Activated CD4-positive, alpha-beta T cell treated with anti-CD3 and anti-CD28 coated beads for 4 hours (primary cell): ENCODE results near the gene P2RY6.
"Not testable (repeated sequence)": the region's sequence is repeated elsewhere in the genome, so short reads cannot be mapped to it uniquely, and the experiment has no call there.

ENCODE experiments used
- DNase-seq, 2 donors: peaks; one replicate each; pipeline ENCODE4 v3.0.0-alpha.2; 2020

P2RY6 gene, protein sequence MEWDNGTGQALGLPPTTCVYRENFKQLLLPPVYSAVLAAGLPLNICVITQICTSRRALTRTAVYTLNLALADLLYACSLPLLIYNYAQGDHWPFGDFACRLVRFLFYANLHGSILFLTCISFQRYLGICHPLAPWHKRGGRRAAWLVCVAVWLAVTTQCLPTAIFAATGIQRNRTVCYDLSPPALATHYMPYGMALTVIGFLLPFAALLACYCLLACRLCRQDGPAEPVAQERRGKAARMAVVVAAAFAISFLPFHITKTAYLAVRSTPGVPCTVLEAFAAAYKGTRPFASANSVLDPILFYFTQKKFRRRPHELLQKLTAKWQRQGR

GRCh38 chr11:73271936-73272679 lies at the start of gene P2RY6:
P2RY6 (plus strand) TSS chr11:73272338; CDS start chr11:73296519, 24,181 bp downstream.
- DNase-seq: no peak

GRCh38 chr11:73223998-73224730 lies 48.0 kb upstream of the P2RY6 start:
- no peak for DNase-seq

DNA sequence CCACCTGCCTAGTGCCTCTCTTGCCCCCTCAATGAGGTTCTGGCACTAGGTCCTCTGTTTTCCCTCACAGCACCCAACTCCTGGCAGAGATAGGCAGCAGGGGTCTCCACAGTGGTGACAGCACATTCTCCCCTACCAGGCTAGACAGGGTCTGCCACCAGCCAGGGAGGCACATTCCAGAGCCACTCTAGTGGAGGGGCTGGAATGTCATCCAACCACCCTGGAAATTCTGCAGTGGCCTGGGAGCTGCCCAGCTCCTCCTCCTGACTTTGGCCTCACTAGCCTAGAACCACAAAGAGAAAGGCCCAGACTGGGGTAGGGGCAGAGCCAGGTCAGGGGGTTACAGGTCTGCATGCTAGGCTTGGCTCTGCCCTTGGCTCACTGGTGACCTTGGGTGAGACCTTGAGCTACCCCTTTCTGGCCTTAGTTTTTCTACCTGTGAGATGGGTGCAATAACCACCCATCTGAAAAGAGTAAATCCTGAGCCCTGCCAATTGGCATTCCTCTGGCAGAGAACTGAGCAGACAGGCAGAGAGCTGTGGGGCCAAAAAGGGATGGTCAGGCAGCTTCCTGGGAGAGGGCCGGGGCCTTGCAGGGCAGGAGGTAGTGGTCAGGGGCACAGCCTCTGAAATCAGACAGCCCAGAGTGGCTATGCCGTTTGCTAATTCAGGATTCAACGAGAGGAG lies 47.0 kb upstream of the P2RY6 start:
- DNase-seq: no peak

DNA sequence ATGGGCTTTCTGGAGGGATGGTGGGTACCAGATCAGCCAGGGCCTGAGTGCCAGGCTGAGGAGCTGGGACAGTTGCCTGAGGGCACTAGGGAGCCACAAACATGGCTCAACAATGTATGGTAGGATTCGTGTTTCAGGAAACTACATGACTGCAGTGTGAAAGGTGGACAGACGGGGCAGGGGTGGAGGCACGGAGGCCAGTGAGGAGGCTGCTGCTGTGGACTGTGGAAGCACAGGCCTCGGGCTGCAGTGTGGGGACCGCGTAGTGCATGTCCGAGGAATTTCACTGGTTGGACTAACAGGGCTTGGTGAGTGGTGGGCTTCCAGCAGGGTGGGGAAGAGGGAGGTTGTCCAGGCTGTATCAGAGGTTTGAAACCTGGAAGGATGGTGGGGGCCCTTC lies 46.3 kb upstream of the P2RY6 start:
- DNase-seq: no peak

- DNase-seq: no peak
Measured at GRCh38 chr11:73226297-73227006, 45.7 kb upstream of the P2RY6 start.

- DNase-seq: no peak
Measured at GRCh38 chr11:73227571-73228211, 44.4 kb upstream of the P2RY6 start.

DNA sequence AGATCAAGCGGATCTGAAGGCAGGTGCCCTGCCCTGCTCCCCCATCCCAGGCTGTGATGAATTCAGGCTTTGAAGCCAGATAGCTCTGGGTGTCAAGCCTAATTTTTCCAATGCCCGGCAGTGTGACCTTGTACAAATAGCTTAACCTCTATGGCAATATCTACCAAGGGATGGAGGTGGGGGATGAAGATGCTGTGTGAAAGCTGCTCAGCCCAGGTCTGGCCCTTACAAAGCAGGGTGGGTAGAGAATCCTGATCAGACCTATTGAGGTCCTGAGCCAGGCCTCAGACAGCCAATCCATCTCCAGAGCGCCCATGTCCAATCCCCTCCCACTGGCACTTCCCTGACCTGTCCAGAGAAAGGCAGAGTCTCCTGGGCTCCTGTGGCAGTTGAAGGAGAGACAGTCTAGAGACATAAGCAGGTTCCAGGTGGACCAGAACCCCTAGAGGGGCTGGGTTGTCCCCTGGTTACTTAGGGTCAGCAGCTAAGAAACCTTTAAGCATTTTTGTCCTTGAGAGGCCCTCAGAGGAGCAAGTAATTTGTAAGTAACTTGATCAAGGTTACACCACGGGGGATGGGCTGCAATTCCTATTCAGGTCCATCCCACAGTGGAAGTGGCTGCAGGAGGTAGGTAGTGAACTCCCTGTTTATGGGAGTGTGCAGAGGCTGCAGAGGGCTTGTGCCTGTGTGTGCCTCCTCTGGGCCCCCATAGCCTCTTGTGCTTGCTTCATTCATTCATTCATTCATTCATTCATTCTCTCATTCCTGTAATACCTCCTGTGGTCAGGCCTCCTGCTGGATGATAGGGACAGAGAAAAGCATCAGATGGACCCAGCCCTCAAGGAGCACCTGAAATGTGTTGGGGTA lies 43.6 kb upstream of the P2RY6 start:
- no peak for DNase-seq

DNA sequence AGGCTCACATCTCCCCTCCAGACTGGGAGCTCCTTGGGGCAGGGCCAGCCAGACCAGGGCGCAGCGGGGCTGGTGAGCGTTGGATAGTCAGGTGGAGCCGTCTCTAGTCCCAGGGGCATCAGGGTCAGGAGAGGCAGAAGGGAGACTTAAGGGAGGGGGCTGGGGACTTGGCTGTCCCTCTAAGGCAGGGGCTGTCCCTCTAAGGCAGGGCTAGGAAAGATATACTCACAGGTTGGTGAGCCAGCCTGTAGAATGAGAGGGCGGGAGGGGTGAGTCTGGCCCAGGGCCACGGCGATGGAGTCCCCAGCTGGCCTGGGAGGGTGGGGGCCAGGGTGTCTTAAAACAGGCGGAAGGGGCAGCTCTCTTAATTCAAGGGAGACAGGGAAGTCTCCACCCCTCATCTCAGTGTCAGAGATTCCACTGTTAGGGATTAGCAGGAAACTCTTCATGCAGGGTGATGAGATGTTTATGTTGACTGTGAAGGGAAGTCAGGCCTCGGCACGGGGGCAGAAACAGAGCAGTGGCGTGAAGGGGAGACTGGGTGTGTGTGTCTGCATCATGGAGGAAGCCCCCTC lies 42.7 kb upstream of the P2RY6 start:
- DNase-seq: no peak

DNA sequence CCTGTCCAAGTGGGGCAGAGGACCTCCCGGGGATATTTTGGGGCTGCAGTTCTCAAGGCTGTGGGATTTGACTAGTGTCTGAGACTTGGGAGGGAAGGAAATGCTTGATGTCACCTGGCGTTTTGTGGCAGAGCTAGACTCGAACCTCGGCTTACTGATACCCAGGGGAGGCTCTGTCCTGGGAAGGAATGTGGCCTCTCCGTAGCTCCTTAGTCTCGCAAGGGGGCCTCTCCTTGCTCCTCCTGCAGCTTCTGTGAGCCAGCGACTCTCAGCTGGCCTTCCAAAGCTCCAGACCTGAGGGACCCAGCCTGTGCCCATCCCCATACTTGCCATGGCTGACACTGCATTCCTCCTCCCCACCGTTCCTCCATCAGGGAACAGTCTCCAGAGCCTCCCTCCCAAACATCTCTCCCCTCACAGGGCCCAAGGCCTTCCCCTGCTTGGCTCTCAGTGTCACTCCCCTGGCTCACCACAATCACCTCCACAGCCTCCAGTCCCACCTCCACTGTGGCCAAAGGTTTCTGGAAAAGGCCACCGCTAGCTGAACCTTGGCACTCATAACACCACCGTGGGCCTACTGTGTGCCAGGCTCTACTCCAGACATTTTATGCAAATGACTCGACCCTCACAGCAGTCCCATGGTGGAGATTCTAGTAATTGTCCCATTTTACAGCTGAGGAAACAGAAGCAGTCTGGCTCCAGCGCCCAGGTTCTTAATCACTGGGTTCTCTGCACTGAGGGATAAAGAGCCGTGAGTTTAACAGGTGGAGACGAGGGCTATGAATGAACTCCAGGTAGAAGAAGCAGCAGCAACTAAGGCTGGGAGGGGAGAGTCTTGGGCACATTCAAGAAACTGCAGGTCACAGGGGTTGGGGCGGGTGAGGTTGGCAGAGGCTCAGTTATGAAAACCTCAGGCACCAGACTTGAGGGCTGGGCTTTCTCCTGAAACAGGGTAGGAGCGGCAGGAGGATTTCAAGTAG lies 42.0 kb upstream of the P2RY6 start:
- DNase-seq: no peak

DNA sequence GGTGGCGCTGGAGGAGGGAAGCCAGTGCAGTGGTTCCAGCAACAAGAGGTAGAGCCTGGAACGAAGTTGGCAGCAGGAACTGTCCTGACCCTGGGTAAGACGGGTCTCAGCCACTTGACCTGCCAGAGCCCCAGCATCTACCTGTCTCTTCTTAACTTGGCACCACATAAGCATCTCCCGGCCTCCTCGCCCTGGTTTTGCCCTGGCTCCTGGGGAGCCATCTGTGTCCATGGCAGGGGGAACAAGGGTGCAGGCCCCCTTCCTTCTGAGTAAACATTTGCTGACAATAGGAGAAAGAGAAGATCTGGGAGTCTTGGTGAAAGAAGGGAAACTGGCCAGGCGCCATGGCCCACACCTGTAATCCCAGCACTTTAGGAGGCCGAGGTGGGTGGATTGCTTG lies 41.2 kb upstream of the P2RY6 start:
- no peak for DNase-seq

DNA sequence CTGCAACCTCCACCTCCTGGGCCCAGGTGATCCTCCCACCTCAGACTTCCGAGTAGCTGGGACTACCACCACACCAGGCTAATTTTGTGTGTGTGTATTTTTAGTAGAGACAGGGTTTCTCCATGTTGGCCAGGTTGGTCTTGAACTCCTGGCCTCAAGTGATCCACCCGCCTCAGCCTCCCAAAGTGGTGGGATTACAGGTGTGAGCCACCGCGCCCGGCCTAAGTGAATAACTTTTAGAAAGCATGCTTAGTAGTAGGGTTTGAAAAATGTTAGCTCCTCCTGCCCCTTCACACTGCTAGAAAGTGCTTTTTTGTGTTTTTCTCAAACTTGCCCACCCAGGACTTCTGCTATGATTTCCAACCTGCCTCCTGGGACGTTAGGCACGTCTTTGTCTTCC lies 39.7 kb upstream of the P2RY6 start:
- DNase-seq: not testable (repeated sequence)

- DNase-seq: no peak
Measured at GRCh38 chr11:73233211-73233610, 38.9 kb upstream of the P2RY6 start.

GRCh38 chr11:73233692-73234470 lies 38.3 kb upstream of the P2RY6 start:
- no peak for DNase-seq

DNA sequence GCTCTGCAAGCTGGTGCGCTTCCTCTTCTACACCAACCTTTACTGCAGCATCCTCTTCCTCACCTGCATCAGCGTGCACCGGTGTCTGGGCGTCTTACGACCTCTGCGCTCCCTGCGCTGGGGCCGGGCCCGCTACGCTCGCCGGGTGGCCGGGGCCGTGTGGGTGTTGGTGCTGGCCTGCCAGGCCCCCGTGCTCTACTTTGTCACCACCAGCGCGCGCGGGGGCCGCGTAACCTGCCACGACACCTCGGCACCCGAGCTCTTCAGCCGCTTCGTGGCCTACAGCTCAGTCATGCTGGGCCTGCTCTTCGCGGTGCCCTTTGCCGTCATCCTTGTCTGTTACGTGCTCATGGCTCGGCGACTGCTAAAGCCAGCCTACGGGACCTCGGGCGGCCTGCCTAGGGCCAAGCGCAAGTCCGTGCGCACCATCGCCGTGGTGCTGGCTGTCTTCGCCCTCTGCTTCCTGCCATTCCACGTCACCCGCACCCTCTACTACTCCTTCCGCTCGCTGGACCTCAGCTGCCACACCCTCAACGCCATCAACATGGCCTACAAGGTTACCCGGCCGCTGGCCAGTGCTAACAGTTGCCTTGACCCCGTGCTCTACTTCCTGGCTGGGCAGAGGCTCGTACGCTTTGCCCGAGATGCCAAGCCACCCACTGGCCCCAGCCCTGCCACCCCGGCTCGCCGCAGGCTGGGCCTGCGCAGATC lies 37.5 kb upstream of the P2RY6 start:
- DNase-seq: no peak

- DNase-seq: no peak
Measured at GRCh38 chr11:73235236-73235786, 36.8 kb upstream of the P2RY6 start.

GRCh38 chr11:73236205-73236765 lies 35.9 kb upstream of the P2RY6 start:
- no peak for DNase-seq

GRCh38 chr11:73236854-73237253 lies 35.3 kb upstream of the P2RY6 start:
- no peak for DNase-seq
